ENCODE results near the gene TMEM207.
A peak's percentile ranks its signal among the peaks of the same experiment; 100 is the strongest.
"Not testable (repeated sequence)": the region's sequence is repeated elsewhere in the genome, so short reads cannot be mapped to it uniquely, and the experiment has no call there.

The TMEM207 gene

GRCh38 chr3:190449801-190450200 is at the start of gene TMEM207:
Gene TMEM207 (minus strand): TSS chr3:190449901. CDS start chr3:190449809, 92 bp downstream.
- DNase-seq: no peak

- no peak for DNase-seq
Observed at GRCh38 chr3:190499122-190499521, 49.4 kb upstream of the TMEM207 start.

GRCh38 chr3:190498293-190498692 is 48.6 kb upstream of the TMEM207 start:
- DNase-seq: no peak

DNA sequence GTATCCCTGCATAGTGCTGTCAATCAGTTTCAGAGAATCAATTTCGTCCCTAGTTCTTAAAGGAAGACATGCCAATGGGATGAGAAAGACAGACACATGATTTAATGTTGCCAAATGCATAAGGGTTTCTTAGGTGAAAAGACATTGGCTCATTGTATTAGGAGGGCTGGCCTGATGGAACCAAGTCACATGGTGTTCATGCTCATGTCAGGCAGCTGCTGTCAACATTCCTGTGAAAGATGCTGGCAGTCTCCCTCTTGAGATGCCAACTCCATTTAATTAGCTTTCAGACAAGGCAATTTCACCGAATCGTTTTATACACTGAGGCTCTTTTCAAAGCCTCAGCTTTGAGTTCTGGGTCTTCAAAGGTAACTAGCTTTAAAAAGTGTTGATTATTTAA is 48.1 kb upstream of the TMEM207 start:
- no peak for DNase-seq

GRCh38 chr3:190496859-190497258 is 47.2 kb upstream of the TMEM207 start:
- DNase-seq: no peak

GRCh38 chr3:190495796-190496195 is 46.1 kb upstream of the TMEM207 start:
- DNase-seq: no peak

- DNase-seq: no peak
Observed at GRCh38 chr3:190495354-190495753, 45.7 kb upstream of the TMEM207 start.

DNA sequence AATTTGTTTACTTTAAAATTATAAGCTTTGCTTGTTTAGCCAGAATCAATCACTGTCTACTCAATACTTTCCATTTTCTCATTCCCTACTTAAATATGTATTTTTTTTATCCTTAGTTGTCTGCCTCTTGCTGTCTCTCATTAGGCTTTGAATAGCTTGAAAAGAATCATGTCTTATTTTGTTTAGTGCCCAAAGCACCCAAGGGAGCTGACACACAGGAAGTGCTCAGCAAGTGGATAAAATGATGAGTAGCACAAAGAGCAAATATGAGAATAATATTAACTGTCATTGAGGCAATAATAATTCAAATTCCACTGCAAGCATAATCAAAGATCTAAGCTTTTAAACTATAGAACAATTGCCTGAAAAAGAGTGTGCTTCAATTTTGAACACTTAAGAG is 45.2 kb upstream of the TMEM207 start:
- no peak for DNase-seq

- DNase-seq: no peak
Observed at GRCh38 chr3:190492966-190493365, 43.3 kb upstream of the TMEM207 start.

DNA sequence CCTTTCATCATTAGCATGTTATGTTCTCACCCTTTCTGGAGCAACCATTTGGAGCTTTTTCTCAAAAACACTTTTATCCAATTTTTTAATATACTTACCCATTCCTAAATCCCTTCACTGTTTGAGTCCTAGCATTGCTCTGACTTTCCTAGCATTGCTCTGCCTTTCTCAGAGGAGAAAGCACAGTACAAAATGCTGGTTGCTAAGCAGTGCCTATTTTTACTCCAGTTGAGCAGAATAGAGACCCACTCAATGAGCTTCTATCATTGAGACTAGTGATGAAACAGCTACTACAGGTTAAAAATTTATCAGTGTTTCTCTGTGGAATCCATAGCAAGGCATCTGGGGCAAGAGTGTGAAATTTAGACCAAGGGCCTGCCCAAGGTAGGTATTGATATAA is 42.4 kb upstream of the TMEM207 start:
- DNase-seq: no peak

GRCh38 chr3:190491533-190492054 is 41.9 kb upstream of the TMEM207 start:
- DNase-seq: peak; percentile 8

DNA sequence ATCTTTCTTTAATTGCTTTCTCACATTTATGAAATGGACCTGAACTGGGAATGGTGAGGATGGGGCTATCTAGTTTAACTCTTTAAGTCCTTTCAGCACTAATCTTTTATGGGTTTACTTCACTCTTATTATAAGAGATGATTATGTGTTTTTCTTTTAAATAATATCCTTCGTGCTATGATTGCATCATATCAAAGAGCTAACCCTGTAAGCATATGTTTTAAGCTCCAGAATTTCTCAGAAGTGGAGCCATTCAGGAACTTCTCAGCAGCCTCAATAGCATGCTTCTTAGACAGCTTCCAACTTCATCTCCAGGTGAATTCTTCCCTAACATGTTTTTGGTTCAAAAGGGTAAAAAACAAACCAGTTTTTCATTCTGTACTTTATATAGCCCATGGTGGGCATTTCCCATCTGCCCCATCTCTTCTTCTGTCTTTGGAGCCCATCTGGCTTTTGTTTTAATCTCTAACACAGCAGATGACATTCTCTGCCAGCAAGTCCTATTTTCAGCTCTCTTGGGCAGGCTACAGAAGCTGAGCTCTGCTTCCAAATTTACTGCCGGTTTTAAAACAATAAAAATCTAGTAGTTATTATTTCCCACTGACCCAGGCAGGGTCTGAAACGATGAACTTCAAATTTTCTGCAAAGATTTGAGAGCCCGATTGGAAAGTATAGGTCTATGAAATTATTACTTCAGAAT is 37.4 kb upstream of the TMEM207 start:
- no peak for DNase-seq

- no peak for DNase-seq
Observed at GRCh38 chr3:190486533-190486864, 36.8 kb upstream of the TMEM207 start.

DNA sequence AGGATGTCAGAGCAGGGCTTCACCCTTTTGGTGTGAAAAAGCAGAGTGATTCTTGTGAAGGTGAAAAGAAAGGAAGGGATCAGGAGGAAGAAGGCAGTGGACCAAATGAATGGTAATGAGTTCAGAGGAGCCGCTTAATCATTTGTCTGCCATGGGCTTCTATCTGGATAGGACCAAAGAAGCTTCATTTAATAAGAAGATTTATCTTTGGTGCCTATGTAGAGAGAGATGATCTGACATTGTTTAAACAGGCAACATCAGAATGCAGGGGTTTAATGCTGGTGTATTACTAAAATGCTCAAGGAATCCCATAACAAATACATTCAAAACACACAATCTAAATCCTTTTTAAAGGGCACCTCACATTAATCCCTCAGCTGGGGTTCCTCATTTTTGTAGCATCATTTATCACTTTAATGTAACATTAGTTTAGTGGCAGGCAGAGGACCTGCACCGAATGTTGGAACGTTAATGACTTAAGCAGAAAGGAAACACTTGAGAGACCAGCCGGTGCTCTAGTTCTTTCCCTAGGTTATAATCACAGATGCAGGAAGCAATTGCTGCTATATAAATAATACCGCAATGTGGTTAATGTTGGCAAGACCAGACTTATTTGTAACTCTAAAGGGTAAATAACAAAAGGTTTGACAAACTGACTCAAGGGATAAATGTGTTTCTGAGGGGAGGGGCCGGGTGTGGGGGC is 36.3 kb upstream of the TMEM207 start:
- peak; percentile 41 for DNase-seq

- no peak for DNase-seq
Observed at GRCh38 chr3:190481779-190482178, 32.1 kb upstream of the TMEM207 start.

- DNase-seq: not testable (repeated sequence)
Observed at GRCh38 chr3:190473261-190473660, 23.6 kb upstream of the TMEM207 start.

GRCh38 chr3:190467922-190468321 is 18.2 kb upstream of the TMEM207 start:
- no peak for DNase-seq

DNA sequence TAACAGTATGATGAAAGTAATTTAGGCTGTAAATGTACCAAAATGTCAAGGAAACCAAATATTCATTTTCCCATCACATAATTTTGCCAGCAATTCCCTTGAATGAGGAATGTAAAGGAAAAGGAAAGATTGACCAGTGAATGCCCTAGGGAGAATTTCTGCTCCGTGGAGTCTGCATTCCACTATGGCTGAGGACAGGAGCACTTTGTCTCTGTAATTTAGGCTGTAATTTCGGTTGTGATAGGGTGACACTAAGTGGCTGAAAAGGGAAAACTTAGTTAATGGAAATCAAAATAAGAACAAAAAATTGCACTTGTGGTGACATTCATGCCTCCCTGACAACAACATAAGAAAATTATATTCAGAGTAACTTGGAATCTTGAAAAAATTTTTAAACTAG is 8.3 kb upstream of the TMEM207 start:
- no peak for DNase-seq

DNA sequence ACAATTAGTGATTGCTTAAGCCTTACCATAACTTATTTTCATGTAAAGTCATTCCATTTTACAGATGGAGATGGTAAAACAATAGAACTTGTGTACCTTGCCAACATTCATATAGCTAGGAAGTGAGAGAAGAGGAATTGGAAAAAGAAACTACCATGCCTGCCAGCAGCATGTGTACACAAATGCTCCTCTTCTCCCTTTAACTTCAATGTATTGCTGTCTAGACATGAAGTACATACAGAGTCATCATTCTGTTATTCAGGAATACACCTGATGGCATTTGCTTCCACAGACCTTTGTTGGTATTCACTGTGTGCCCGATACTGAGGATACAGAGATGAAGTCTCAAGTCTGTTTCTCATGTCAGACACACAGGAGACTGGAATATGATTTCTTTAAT is 7.1 kb upstream of the TMEM207 start:
- DNase-seq: no peak

GRCh38 chr3:190455828-190456227 is 6.1 kb upstream of the TMEM207 start:
- no peak for DNase-seq

GRCh38 chr3:190448256-190448655 is 1.4 kb downstream of the TMEM207 start:
- DNase-seq: no peak

DNA sequence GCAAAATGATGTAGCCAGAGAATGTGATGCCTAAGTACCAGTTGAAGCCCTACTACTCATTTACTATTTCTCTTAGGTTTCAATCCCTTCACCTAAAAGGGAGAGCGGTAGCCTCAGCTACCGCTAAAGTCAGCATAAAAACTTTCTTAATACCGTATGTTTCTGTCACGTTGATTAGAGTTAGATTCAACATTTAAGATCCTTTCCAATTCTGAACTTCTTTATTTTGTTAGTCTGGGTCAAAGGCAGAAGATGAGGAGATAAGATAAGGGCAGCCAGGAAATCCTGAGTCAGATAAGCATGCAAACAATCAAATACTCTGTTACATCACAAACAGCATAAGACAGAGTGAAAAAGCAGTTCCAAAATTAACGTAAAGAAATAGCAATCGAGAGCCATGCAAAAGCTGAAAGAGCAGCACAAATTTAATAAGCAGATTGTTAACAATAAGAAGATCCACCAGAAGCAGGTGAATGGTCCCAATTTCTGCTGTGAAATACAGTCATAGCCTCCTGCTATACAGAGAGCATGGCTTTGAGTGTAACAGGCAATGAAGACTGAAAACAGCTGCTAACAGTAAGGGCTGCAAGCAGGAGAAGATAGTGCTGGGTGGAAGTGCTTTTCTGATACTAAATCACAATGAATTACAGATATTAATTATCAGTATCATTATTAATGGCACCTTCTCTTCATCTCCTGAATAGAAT is 3.0 kb downstream of the TMEM207 start:
- DNase-seq: no peak

GRCh38 chr3:190444576-190445145 is 5.0 kb downstream of the TMEM207 start:
- no peak for DNase-seq

- no peak for DNase-seq
Observed at GRCh38 chr3:190444006-190444405, 5.7 kb downstream of the TMEM207 start.

Data from DMS53 (cell line).